A673 (cell line): ENCODE measurements around the gene EXOC2. TPM values are rescaled to one million over a fixed set of nuclear protein-coding genes. Genes with fewer than 3 reads are reported as not detected.
"Not testable (repeated sequence)": the region's sequence is repeated elsewhere in the genome, so short reads cannot be mapped to it uniquely, and the experiment has no call there.

ENCODE experiments used
- BruUV-seq: library from RNA; stranded (reverse); fragments of 400-500 nt; replicated peaks from 2 replicates; lab custom pipeline; 2021; lab: Mats Ljungman, UMichigan
- CTCF ChIA-PET: fragments of 300-600 bp; sonication (Branson Sonifier 250); formaldehyde crosslinking; loops from one replicate; lab custom pipeline; 2022; ENCODE audit warnings: antibody characterized with exemption; lab: Charles Lee
- POLR2A ChIA-PET: fragments of 300-600 bp; sonication (Branson Sonifier 250); formaldehyde crosslinking; loops from one replicate; lab custom pipeline; 2022; ENCODE audit warnings: antibody characterized with exemption; ENCODE audit not compliant: low non-redundant PET; lab: Charles Lee
- DNase-seq: peaks from one replicate; pipeline ENCODE4 v3.0.0-alpha.2; 2015; ENCODE audit warnings: low spot score
- H3K27ac ChIP-seq: fragments of 200-600 bp; sonication (generic); 2 replicates; pipeline ENCODE4 v1.5.1; 2016; ENCODE audit warnings: mixed run types, low read depth, mild to moderate bottlenecking, mixed read lengths, antibody characterized with exemption, low read length; ENCODE audit not compliant: poor library complexity, severe bottlenecking
- H3K27me3 ChIP-seq: fragments of 200-600 bp; sonication (generic); replicated peaks from 2 replicates; pipeline ENCODE4 v1.6.1; 2017; ENCODE audit warnings: mixed run types, low read depth, mild to moderate bottlenecking, mixed read lengths, antibody characterized with exemption, low read length; ENCODE audit not compliant: insufficient read depth, poor library complexity
- H3K36me3 ChIP-seq: fragments of 200-600 bp; sonication (generic); 2 replicates; pipeline ENCODE4 v1.6.1; 2016; ENCODE audit warnings: mixed run types, mild to moderate bottlenecking, mixed read lengths, antibody characterized with exemption, low read length; ENCODE audit not compliant: insufficient read depth, poor library complexity, severe bottlenecking
- H3K4me1 ChIP-seq: fragments of 200-600 bp; sonication (generic); 2 replicates; pipeline ENCODE4 v1.6.1; 2017; ENCODE audit warnings: mixed run types, mild to moderate bottlenecking, mixed read lengths, antibody characterized with exemption, low read length; ENCODE audit not compliant: insufficient read depth, poor library complexity, severe bottlenecking
- H3K4me3 ChIP-seq: fragments of 200-600 bp; sonication (generic); 2 replicates; pipeline ENCODE4 v1.5.1; 2016; ENCODE audit warnings: low read depth, mixed run types, mild to moderate bottlenecking, mixed read lengths, low read length; ENCODE audit not compliant: poor library complexity, severe bottlenecking
- H3K9me3 ChIP-seq: fragments of 200-600 bp; sonication (generic); 2 replicates; pipeline ENCODE4 v1.6.1; 2016; ENCODE audit warnings: mixed run types, low read depth, mild to moderate bottlenecking, mixed read lengths, antibody characterized with exemption, low read length; ENCODE audit not compliant: poor library complexity, severe bottlenecking
- CTCF ChIP-seq: fragments of 300-800, 200-600 bp; sonication (generic); conservative IDR thresholded peaks from 2 replicates; pipeline ENCODE4 v1.5.1; 2017; ENCODE audit warnings: low read depth, mild to moderate bottlenecking, antibody characterized with exemption, low read length, moderate library complexity, mixed read lengths
- EZH2 ChIP-seq: fragments of 200-600 bp; sonication (generic); IDR thresholded peaks from 2 replicates; pipeline ENCODE4 v1.6.1; 2017; ENCODE audit warnings: borderline replicate concordance, low read depth, mild to moderate bottlenecking, mixed read lengths, antibody characterized with exemption, low read length; ENCODE audit not compliant: poor library complexity, severe bottlenecking
- intact Hi-C: fragments of 100-400 bp; cut with micrococcal nuclease; formaldehyde crosslinking; loops from one replicate; pipeline ENCODE4 v1.10.0; 2022; ENCODE audit not compliant: unreplicated experiment
- total RNA-seq: library from RNA; stranded (reverse); gene quantifications from 2 replicates; pipeline ENCODE4 v1.2.3, GENCODE V29; 2021

Gene EXOC2
- total RNA-seq, 1 experiment from 2014 or later, result 22.4 TPM

- CTCF ChIA-PET, result no interaction called here
- POLR2A ChIA-PET, result no interaction called here
- H3K4me1 ChIP-seq, result no peaks in the 10 kb centered on the region
Measured at GRCh38 chr6:674406-674805, 18.5 kb downstream of the EXOC2 start.

GRCh38 chr6:667253-667927 is 25.5 kb downstream of the EXOC2 start:
- BruUV-seq, result no TSS peak
- H3K27ac ChIP-seq, result no peak overlapping the region
- H3K27me3 ChIP-seq, result no peaks in the 10 kb centered on the region
- DNase-seq, result no peak
- no peaks in the 10 kb centered on the region for H3K4me1 ChIP-seq
- no peak for TF ChIP-seq CTCF
- no peaks in the 10 kb centered on the region for H3K36me3 ChIP-seq
- intact Hi-C loops, result no loop called here
- no peak overlapping the region for H3K4me3 ChIP-seq
- POLR2A ChIA-PET, result no interaction called here
- peaks cover 1% of the 10 kb centered on the region for H3K9me3 ChIP-seq
- CTCF ChIA-PET, result no interaction called here

More at GRCh38 chr6:674406-674805, 18.5 kb downstream of the EXOC2 start:
- H3K9me3 ChIP-seq, result peaks cover 3% of the 10 kb centered on the region
- intact Hi-C loops, result no loop called here
- H3K4me3 ChIP-seq, result no peak overlapping the region
- H3K36me3 ChIP-seq, result no peaks in the 10 kb centered on the region
- no peak overlapping the region for H3K27ac ChIP-seq
- no peak for DNase-seq
- no TSS peak for BruUV-seq
- TF ChIP-seq EZH2 (no peak), CTCF (no peak)
- H3K27me3 ChIP-seq, result no peaks in the 10 kb centered on the region

- no peaks in the 10 kb centered on the region for H3K9me3 ChIP-seq
- BruUV-seq, result no TSS peak
- no peaks in the 10 kb centered on the region for H3K4me1 ChIP-seq
- DNase-seq, result no peak
- no peaks in the 10 kb centered on the region for H3K27me3 ChIP-seq
- intact Hi-C loops, result no loop called here
- CTCF ChIA-PET, result no interaction called here
- TF ChIP-seq EZH2 (no peak), CTCF (no peak)
- H3K4me3 ChIP-seq, result no peak overlapping the region
- H3K27ac ChIP-seq, result no peak overlapping the region
- POLR2A ChIA-PET, result no interaction called here
- H3K36me3 ChIP-seq, result no peaks in the 10 kb centered on the region
Measured at GRCh38 chr6:665403-666267, 27.3 kb downstream of the EXOC2 start.

- POLR2A ChIA-PET, H3K9me3 ChIP-seq, DNase-seq, BruUV-seq, H3K27ac ChIP-seq, CTCF ChIA-PET, H3K36me3 ChIP-seq, H3K27me3 ChIP-seq, intact Hi-C loops, H3K4me3 ChIP-seq: not testable (repeated sequence)
- H3K4me1 ChIP-seq, result peaks cover 14% of the 10 kb centered on the region
Measured at GRCh38 chr6:663788-664187, 29.2 kb downstream of the EXOC2 start.
